NCI-H526 (cell line): ENCODE results near the gene ABHD2.
"Not testable (repeated sequence)": the region's sequence is repeated elsewhere in the genome, so short reads cannot be mapped to it uniquely, and the experiment has no call there.

Experiments used
- DNase-seq, 2 experiments: peaks; one replicate each; lab custom pipeline; 2025; lab: John Stamatoyannopoulos, UW

The ABHD2 gene

DNA sequence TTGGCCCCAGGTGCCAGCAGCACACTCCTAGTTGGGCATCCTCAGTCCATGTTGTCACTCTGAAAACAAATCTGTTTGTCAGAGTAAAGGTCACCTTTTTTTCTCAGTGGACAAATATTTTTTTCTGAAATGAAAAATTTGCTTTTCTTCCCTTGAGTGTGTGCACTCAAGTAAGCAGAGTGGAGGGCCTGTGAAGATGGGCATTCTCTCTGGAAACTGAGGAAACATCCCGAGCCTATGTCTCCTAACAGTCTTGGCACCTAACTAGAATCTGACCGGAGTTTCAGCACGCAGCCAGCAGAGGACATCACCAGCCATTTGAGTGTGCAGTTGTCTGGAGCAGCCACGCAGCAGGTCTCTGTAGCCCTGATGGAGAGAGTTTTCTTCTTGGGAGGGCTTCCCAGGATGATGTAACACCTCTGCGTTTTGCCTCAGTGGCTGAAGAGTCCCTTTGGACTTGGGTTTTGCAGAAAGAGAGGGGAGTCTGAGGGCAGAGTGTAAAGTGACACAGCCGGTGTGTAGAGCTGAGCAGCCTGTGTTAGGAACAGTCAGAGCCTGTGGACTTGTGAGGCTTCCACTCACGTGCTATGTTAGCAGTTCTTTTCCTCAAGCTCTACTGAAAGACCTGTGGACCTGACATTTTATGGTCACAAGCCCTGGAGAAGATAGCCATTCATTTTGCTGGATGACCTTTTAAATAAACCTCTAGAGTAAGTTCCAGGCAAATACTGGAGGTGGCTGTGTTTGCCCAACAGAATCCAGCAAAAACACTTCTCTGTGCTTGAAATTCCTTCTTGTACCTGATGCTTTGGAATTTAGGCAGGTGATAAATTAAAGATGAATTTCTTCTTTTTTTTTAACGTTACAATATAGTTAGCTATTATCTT is 51.6 kb downstream of the ABHD2 start:
- peak in 1 of 2 experiments; percentile 32 for DNase-seq

DNA sequence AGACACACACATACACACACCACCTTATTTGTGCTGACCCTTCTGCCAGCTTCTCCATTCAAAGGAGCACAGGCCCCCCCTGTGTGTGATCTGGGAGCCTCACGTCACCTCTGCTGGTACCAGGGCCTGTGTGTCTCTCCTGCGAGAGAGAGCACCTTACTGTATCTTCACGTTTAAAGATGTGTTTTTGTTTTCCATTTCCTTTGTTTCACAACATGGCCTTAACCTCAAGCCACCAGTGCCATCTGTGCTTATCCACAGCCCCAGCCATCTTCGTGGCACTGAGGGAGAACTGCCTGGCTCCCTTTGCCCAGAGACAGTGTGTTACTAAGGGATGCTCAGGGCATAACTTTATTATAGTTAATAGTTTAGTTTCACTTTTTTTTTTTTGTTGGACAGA is 52.3 kb downstream of the ABHD2 start:
- DNase-seq: no peak

DNA sequence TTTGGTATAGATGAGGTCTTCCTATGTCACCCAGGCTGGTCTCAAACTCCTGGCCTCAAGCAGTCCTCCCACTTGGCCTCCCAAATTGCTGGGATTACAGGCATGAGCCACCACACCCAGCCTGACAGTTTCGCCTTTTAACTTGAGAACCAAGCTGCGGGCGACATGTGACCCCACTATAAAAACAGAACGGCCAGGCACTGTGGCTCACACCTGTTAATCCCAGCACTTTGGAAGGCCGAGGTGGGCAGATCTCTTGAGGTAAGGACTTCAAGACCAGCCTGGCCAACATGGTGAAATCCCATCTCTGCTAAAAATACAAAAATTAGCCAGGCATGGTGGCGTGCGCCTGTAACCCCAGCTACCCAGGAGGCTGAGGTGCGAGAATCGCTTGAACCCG is 52.9 kb downstream of the ABHD2 start:
- DNase-seq: not testable (repeated sequence)

DNA sequence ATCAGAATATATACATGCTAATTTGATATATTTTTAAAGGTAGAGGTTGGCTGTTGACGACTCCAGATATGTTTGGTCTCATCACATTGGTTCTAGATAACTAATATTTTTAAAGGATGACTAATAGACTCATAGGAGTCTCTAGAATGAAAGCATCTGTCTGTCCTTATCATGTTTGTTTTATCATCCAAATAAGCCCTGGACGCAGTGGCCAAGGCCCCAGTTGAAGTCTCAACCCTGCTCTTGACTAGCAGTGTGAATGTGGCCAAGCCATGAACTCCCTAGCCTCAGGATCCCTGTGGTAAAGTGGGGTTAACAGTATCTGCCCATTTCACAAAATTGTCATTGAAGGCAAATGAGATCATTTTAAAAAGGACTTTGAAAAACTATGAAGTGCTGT is 53.6 kb downstream of the ABHD2 start:
- no peak for DNase-seq

DNA sequence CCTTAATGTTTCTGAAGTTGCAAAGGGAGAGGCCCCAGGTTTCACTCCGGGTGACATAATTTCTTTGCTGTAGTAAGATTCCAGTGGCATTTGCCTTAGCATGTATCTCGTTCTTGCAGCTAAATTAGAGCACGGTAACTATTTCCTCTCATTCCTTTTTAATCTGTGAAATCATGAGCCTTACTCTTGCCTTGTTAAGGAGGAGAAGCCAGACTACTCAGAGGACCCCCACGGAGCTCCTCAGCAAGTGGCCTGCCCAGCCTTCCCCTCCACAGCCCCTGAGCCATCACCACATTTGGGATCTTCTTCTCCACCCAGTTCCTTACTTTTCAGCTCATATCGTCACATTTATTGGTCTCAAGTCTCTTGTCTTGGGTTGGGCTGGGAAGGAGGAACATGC is 54.2 kb downstream of the ABHD2 start:
- DNase-seq: no peak

DNA sequence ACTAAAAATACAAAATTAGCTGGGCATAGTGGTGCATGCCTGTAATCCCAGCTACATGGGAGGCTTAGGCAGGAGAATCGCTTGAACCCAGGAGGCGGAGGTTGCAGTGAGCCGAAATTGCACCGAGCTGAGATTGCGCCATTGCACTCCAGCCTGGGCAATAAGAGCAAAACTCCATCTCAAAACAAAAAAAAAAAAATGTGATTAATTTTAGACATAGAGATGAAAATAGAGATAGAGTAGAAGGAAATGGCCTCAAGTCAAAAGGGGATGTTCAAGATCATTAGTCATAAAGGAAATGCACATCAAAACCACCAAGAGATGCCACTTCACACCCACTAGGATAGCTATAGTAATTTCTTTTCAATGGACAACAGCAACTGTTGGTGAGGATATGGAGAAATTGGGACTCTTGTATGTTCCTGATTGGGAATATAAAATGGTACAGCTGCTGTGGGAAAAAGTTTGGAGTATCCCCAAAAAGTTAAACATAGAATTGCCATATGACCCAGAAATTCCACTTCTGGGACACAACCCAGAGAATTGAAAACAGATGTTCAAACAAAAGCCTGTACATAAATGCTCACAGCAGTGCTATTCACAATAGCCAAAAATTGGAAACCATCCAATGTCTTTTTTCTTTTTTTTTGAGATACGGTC is 55.4 kb downstream of the ABHD2 start:
- DNase-seq: no peak

- no peak for DNase-seq
Measured at GRCh38 chr15:89144491-89144890, 56.2 kb downstream of the ABHD2 start.

DNA sequence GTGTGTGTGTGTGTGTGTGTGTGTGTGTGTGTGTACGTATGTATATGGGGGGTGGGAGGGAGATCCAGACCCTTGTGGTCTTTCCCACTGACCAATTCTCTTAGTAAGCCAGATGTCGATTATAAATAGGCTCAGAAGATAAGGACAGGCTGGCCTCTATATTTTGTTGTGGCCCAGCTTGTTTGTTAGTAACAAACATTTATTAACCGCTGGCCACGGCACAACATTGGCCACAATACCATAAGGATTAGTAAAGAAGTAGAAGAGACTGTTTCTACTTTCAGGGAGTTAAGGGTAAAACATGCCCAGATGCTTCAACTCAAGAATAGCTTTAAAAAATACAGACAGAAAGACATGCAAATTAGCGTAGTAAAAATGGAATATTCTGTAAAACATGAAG is 58.1 kb downstream of the ABHD2 start:
- DNase-seq: no peak

GRCh38 chr15:89148126-89148525 is 59.9 kb downstream of the ABHD2 start:
- no peak for DNase-seq

- DNase-seq: no peak
Measured at GRCh38 chr15:89149501-89150101, 61.3 kb downstream of the ABHD2 start.

DNA sequence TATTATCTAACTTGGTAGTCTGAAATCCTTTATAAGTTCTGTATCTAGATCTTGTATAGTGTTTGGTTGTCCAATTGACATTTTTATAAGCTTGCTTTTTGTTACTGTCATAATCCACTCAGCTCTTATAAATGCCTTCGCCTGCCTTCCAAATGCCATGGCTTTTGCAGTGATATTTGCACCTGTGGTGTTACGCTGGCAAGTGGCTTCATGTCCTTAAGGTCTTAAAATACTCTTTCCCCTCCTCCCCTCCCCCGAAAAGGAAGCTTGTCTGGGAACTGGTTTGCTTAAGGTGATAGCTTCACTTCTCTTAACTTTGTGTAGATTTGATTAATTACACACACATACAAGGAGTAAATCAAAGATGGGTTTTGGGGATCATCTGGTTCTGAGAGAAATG is 62.0 kb downstream of the ABHD2 start:
- peak in 1 of 2 experiments; percentile 20 for DNase-seq

- peak; percentile 35 to 37 for DNase-seq
Measured at GRCh38 chr15:89150762-89151664, 62.8 kb downstream of the ABHD2 start.

DNA sequence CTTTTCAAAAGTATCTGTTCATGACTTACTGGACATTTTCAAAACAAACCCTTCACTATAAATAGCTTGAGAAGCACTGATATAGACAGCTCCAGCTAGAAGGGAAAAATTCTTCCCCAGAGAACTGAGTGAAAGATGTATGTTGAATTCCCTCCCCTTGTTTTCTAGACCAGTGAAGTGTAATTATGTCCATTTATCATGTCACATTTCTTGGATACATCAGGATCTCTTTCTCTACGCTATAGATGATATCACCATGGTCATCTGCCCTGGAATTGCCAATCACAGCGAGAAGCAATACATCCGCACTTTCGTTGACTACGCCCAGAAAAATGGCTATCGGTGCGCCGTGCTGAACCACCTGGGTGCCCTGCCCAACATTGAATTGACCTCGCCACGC is 66.9 kb downstream of the ABHD2 start:
- no peak for DNase-seq

DNA sequence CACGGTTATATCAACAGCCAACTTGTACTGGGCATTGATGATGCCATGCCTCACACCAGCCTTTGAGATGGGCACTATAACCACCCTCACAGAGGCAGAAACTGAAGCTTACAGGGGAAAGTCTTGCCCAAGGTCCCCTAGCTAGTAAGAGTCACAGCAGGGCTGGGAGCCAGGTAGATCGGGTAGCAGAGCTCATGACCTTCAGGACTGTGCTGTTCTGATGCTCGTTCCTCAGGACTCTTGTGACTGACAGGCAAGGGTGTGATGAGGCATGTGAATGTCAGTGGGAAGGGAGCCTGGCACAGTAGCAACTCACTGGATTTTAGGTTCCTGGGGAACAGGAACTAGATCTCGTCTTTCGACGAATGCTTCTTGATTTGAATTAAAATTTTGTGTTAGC is 67.4 kb downstream of the ABHD2 start:
- no peak for DNase-seq

- DNase-seq: no peak
Measured at GRCh38 chr15:89157061-89157460, 68.8 kb downstream of the ABHD2 start.

DNA sequence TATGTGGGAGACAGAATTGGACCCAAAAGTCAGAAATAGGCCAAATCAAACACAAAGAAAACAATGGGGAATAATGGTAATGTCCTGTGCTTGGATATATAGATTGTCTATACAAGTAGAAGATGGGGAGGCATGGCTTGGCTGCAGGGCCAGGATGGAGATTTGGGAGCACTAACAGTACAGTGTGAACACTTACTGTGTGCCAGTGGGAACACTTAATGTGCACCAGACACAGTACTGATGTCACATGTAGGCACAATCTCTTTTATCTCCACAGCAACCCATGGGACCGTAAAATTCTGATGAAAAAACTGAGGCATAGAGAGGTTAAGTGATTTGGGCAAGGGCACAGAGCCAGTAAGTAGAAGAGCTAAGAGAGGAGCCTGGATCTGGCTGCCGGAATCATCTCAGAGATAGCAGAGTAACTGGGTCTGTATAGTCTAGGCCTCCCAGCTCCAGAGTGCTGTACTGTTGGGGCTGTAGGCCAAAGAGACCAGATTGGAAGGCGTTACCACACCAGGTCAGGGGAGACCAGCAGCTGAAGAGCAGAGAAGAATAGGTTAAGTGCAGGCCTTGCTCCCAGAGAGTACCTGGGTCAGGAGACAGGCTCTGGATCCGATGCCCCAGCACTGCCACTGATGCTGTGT is 69.8 kb downstream of the ABHD2 start:
- DNase-seq: no peak

DNA sequence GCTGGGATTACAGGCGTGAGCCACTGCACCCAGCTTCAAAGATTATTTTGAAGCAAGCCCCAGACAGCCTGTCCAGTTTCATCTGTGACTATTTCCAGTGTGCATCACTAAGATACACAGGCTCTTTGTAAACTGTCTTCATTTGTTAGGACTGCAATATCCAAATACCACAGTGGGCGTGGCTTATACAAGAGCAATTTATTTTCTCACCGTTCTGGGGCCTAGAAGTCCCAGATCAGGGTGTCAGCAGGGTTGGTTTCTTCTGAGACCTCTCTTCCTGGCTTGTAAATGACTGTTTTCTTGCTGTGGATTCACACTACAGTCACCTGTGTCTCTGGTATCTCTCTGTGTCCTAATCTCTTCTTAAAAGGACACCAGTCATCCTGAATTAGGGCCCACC is 73.4 kb downstream of the ABHD2 start:
- DNase-seq: peak in 1 of 2 experiments; percentile 22

- no peak for DNase-seq
Measured at GRCh38 chr15:89163271-89164055, 75.2 kb downstream of the ABHD2 start.

DNA sequence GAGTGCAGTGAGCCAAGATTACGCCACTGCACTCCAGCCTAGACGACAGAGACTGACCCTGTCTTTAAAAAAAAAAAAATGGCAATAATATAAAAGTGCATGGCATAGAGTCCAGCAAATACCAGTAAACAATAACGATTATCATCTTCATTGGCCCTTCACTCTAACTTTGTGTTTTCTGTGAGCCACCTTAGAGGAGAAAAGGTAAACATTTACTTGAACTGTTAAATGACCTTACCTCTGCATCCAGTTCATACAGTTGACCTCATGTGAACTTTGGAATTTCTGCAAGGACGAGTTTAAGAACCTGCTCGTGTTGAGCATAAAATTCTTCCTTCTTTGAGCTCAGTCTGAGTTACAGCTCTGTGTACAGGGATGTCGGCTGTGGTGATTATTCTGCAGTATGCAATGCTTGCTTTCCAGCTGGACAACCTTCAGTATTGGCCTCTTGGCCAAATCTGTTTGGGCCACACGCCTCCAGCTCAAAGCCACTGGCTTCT is 76.5 kb downstream of the ABHD2 start:
- DNase-seq: no peak

DNA sequence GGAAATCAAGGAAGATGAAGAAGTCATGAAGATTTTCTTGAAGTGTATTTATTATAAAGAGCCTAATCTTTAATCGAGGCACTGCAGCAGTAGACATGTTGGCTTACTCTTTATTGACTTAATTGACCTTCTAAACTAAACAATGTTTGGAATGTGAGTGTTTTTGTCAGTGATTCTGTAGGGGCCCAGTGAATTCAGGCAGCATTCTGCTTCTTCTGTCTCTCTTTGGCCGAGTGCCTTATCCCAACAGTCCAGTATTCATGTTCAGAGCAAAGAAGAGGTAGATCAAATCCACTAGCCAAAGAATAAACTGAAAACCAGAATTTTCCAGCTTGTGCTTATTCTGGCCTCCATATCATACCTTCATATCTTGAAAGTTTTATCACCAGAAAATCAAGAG is 77.4 kb downstream of the ABHD2 start:
- DNase-seq: no peak
